Progenitor cell of endocrine pancreas (in vitro differentiated cells): Measurements from ENCODE around the gene FHDC1. TPM values are rescaled to one million over a fixed set of nuclear protein-coding genes. Genes with fewer than 3 reads are reported as not detected.

Experiments
- DNase-seq: peaks from one replicate; pipeline ENCODE4 v3.0.0; 2021; ENCODE audit warnings: low spot score; ENCODE audit not compliant: unreplicated experiment
- H3K27ac Mint-ChIP-seq: 2 replicates; pipeline ENCODE4 v1.8.0; 2021; ENCODE audit warnings: mild to moderate bottlenecking, moderate library complexity, mixed read lengths
- H3K27me3 Mint-ChIP-seq: 2 replicates; pipeline ENCODE4 v1.8.0; 2021; ENCODE audit warnings: mixed read lengths
- H3K36me3 Mint-ChIP-seq: 2 replicates; pipeline ENCODE4 v1.8.0; 2022; ENCODE audit warnings: mixed read lengths; ENCODE audit not compliant: insufficient read depth
- H3K4me1 Mint-ChIP-seq: 2 replicates; pipeline ENCODE4 v1.8.0; 2021; ENCODE audit warnings: low read depth, mixed read lengths
- H3K4me3 Mint-ChIP-seq: 2 replicates; pipeline ENCODE4 v1.8.0; 2021; ENCODE audit warnings: low read depth, mild to moderate bottlenecking, moderate library complexity, mixed read lengths
- H3K9me3 Mint-ChIP-seq: 2 replicates; pipeline ENCODE4 v1.8.0; 2021; ENCODE audit warnings: low read depth, mixed read lengths
- total RNA-seq: library from RNA; stranded (reverse); gene quantifications from 2 replicates; pipeline ENCODE4 v1.2.1, GENCODE V29; 2021
- TF ChIP-seq, protein P1 (sequence below): fragments of 200-600 bp; sonication (generic); IDR thresholded peaks from one replicate; pipeline ENCODE4 v1.5.0; 2021; ENCODE audit warnings: antibody characterized with exemption, mild to moderate bottlenecking; ENCODE audit not compliant: unreplicated experiment

The FHDC1 gene
- total RNA-seq, 1 donor from 2014 or later, result 11.6 TPM

DNA sequence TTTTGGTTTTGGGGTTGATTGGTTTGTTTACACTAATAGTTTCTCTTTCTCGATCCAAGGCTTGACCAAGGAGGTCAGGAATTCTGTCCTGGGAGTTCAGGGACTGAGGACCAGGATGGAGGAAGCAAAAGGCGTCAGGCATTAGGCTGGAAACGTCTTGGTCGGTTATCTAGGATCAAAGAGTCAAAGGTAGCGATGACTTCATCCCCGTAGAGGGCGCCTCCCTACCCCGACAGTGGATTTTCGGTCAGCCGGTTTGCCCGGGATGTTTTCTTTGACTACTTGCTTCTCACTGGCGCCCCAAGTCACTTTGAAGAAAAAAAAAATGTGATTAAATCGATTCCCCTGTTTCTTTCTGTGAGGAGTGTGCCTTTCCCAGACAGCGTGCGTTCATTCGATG is 980 bp upstream of the FHDC1 start:
- H3K4me3 Mint-ChIP-seq, result peak overlapping the region; percentile 84
- H3K27me3 Mint-ChIP-seq, result peaks cover 36% of the 10 kb centered on the region
- H3K9me3 Mint-ChIP-seq, result no peaks in the 10 kb centered on the region
- peaks cover 28% of the 10 kb centered on the region for H3K4me1 Mint-ChIP-seq
- TF ChIP-seq, protein P1, sequence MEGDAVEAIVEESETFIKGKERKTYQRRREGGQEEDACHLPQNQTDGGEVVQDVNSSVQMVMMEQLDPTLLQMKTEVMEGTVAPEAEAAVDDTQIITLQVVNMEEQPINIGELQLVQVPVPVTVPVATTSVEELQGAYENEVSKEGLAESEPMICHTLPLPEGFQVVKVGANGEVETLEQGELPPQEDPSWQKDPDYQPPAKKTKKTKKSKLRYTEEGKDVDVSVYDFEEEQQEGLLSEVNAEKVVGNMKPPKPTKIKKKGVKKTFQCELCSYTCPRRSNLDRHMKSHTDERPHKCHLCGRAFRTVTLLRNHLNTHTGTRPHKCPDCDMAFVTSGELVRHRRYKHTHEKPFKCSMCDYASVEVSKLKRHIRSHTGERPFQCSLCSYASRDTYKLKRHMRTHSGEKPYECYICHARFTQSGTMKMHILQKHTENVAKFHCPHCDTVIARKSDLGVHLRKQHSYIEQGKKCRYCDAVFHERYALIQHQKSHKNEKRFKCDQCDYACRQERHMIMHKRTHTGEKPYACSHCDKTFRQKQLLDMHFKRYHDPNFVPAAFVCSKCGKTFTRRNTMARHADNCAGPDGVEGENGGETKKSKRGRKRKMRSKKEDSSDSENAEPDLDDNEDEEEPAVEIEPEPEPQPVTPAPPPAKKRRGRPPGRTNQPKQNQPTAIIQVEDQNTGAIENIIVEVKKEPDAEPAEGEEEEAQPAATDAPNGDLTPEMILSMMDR, result peak; percentile 29
- H3K36me3 Mint-ChIP-seq, result peaks cover 1% of the 10 kb centered on the region
- peak overlapping the region; percentile 98 for H3K27ac Mint-ChIP-seq
- peak; percentile 34 for DNase-seq

DNA sequence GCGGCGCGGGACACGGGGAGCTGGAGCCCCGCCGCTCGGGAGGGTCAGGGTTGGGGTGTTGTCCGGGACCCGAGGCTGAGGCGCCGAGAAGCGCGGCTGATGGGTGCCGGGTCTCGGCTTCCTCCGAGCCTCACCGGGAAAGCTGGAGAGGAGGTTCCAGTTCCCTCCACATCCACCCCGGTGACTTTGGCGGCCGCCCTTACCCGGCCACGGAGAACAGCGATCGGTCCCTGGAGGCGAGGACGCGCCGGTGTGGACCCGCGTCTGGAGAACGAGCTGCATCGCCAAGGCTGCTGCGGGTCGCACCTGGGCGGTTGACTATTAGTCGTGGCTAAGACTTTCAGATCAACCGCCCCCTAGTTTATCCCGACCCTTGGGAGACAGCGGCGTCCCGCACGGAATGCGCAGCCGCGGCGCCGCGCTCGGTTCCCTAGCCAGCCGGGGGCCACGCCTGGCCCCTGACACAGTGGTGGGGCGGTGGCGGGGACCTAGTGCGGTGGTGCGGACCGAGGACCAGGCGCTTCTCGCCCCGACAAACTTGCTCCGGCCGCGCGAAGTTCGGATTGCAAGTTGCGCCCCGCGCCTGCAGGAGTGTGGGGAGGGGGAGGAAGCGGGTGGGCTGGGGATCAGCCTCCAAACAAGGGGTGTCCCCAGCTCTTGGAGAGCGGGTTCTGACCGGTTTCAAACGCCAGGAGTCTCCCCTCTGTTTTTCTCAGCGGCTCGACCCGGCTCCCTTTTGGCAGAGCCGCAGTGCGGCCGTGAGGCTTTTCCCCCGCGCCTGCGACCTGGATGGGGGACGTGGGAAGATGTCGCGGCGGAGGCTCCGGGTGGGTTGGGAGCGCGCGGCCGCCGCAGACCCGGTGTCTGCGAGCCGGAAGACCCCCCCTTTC is 568 bp downstream of the FHDC1 start:
- Mint-ChIP-seq H3K4me1 (peaks cover 16% of the 10 kb centered on the region), H3K27me3 (peaks cover 36% of the 10 kb centered on the region), H3K9me3 (no peaks in the 10 kb centered on the region), H3K36me3 (peaks cover 1% of the 10 kb centered on the region), H3K4me3 (peak overlapping the region; percentile 84), H3K27ac (peak overlapping the region; percentile 59)
- TF ChIP-seq, protein P1, result no peak
- DNase-seq, result peak; percentile 41

DNA sequence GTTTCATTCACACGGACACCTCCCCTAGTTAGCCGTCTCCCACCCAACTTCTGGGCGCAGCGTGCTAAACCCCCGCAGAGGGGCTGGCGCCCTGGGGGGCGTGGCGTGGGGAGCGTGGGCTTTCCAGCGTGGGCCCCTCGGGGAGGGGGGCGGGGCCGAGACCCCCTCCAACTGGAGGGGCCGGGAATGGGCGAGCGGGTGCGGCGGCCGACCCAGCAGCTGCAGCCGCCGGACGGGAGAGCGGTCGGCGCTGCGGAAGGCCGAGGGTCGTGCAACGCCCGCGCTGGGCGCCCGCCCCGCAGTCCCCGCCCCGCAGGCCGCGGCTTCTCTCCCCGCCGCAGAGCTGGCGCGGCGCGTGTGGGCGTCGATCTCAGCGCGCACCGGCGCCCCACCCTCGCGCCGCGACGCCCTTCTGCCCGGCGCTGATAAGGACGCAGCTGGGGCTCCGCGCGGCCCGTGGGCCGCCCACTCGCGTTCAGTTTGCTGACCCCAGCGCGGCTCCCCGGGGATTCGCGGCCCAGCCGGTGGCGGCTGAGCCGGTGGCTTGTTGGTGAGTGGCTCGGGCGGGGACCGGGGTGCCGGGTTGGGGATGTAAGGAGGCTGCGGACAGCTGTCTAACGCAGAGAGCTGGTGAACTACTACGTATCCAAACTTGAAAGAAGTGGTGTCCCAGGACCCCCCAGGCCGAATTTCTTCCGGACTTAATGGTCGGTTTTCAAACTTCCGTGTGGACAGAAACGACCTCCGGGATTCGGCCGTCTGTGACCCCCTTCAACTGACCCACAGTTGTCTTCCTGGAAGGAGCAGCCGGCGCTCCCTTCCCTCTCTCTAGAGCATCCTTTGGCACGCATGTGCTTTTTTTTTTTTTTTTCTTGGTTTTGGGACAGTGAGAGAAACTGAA is 1.5 kb downstream of the FHDC1 start:
- peaks cover 1% of the 10 kb centered on the region for H3K36me3 Mint-ChIP-seq
- peak overlapping the region; percentile 84 for H3K4me3 Mint-ChIP-seq
- peak overlapping the region; percentile 6 for H3K27ac Mint-ChIP-seq
- peaks cover 16% of the 10 kb centered on the region for H3K4me1 Mint-ChIP-seq
- peak; percentile 24 for DNase-seq
- TF ChIP-seq, protein P1, result no peak
- H3K27me3 Mint-ChIP-seq, result peaks cover 35% of the 10 kb centered on the region
- H3K9me3 Mint-ChIP-seq, result no peaks in the 10 kb centered on the region

- Mint-ChIP-seq H3K4me1 (peaks cover 16% of the 10 kb centered on the region), H3K27me3 (peaks cover 30% of the 10 kb centered on the region), H3K36me3 (peaks cover 4% of the 10 kb centered on the region), H3K4me3 (peak overlapping the region; percentile 71), H3K27ac (peak overlapping the region; percentile 6), H3K9me3 (no peaks in the 10 kb centered on the region)
- no peak for DNase-seq
- TF ChIP-seq, protein P1, result no peak
These were observed 2.3 kb downstream of the FHDC1 start for GRCh38 chr4:152938237-152938947.

- Mint-ChIP-seq H3K27ac (no peak overlapping the region), H3K9me3 (no peaks in the 10 kb centered on the region), H3K4me1 (peaks cover 22% of the 10 kb centered on the region), H3K27me3 (peaks cover 20% of the 10 kb centered on the region), H3K36me3 (peaks cover 8% of the 10 kb centered on the region), H3K4me3 (peak overlapping the region; percentile 33)
- TF ChIP-seq, protein P1, result no peak
- no peak for DNase-seq
These were observed 3.5 kb downstream of the FHDC1 start for GRCh38 chr4:152939621-152940020.
